HCT116 (cell line): ENCODE data around the gene SUPT5H.

Experiments
- EZH2 ChIP-seq: fragments of 200-600 bp; sonication (generic); IDR thresholded peaks from 2 replicates; pipeline ENCODE4 v1.6.1; 2017; ENCODE audit warnings: antibody characterized with exemption, mixed run types
- SRF ChIP-seq: IDR thresholded peaks from 2 replicates; pipeline ENCODE4 v1.6.1; 2012; ENCODE audit warnings: low read depth
- ZNF274 ChIP-seq: fragments of 200-500 bp; sonication (Bioruptor generic); IDR thresholded peaks from 2 replicates; pipeline ENCODE4 v1.6.1; 2014; ENCODE audit warnings: mild to moderate bottlenecking, low read depth, low read length, inconsistent platforms
- TF ChIP-seq, protein P1 (sequence below): IDR thresholded peaks from 2 replicates; pipeline ENCODE4 v1.6.1; 2011; ENCODE audit warnings: mild to moderate bottlenecking, low read length, moderate library complexity; ENCODE audit not compliant: insufficient replicate concordance; ENCODE audit errors: extremely low read depth
- TF ChIP-seq, protein P2 (sequence below): IDR thresholded peaks from 2 replicates; pipeline ENCODE4 v1.6.1; 2012

DNA sequence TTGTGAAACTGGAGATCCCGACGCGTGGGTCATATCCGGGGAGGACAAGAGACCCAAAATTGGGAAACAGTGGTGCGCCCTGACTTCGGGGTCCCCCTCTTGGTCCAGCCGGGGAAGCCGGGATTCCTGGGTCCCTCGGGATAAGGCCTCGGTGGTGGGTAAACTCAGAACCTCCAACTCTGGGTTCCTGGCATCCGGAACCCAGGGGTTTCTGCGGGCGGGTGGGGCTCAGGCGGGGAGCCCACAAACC lies 38.0 kb upstream of the SUPT5H start:
- TF ChIP-seq EZH2 (no peak), ZNF274 (no peak), SRF (no peak)
- TF ChIP-seq, protein P1, sequence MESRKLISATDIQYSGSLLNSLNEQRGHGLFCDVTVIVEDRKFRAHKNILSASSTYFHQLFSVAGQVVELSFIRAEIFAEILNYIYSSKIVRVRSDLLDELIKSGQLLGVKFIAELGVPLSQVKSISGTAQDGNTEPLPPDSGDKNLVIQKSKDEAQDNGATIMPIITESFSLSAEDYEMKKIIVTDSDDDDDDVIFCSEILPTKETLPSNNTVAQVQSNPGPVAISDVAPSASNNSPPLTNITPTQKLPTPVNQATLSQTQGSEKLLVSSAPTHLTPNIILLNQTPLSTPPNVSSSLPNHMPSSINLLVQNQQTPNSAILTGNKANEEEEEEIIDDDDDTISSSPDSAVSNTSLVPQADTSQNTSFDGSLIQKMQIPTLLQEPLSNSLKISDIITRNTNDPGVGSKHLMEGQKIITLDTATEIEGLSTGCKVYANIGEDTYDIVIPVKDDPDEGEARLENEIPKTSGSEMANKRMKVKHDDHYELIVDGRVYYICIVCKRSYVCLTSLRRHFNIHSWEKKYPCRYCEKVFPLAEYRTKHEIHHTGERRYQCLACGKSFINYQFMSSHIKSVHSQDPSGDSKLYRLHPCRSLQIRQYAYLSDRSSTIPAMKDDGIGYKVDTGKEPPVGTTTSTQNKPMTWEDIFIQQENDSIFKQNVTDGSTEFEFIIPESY, result no peak
- TF ChIP-seq, protein P2, sequence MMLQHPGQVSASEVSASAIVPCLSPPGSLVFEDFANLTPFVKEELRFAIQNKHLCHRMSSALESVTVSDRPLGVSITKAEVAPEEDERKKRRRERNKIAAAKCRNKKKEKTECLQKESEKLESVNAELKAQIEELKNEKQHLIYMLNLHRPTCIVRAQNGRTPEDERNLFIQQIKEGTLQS, result no peak
